Activated T-cell treated with anti-CD3 and anti-CD28 coated beads, Interleukin-2, amount 50 U/mL, for 4 hours (primary cell): ENCODE data around the gene ACP5. TPM values are rescaled to one million over a fixed set of nuclear protein-coding genes. Genes with fewer than 3 reads are reported as not detected.
"Not testable (repeated sequence)": the region's sequence is repeated elsewhere in the genome, so short reads cannot be mapped to it uniquely, and the experiment has no call there.

ENCODE experiments used
- ATAC-seq, 2 donors: fragments of 200-7000 bp; cut with Tn5 transposase; one replicate each; pipeline ENCODE4 v1.10.0; 2021
- DNase-seq: peaks from one replicate; pipeline ENCODE4 v3.0.0-alpha.2; 2020
- H3K27me3 Mint-ChIP-seq: one replicate; pipeline ENCODE4 v1.8.0; 2021; ENCODE audit warnings: low read depth, mixed read lengths
- H3K36me3 Mint-ChIP-seq: one replicate; pipeline ENCODE4 v1.8.0; 2022; ENCODE audit warnings: mixed read lengths; ENCODE audit not compliant: insufficient read depth
- H3K4me1 Mint-ChIP-seq: one replicate; pipeline ENCODE4 v1.8.0; 2021; ENCODE audit warnings: low read depth, mixed read lengths
- H3K4me3 Mint-ChIP-seq: one replicate; pipeline ENCODE4 v1.8.0; 2021; ENCODE audit warnings: mild to moderate bottlenecking, moderate library complexity, mixed read lengths
- H3K9me3 Mint-ChIP-seq: one replicate; pipeline ENCODE4 v1.8.0; 2021; ENCODE audit warnings: mixed read lengths
- total RNA-seq, 3 donors: library from RNA; stranded (reverse); gene quantifications; one replicate each; pipeline ENCODE4 v1.2.1, GENCODE V29; 2021

Gene ACP5
- 1 to 10 TPM; 2.4 to 2.9 (median 2.8) TPM for total RNA-seq

DNA sequence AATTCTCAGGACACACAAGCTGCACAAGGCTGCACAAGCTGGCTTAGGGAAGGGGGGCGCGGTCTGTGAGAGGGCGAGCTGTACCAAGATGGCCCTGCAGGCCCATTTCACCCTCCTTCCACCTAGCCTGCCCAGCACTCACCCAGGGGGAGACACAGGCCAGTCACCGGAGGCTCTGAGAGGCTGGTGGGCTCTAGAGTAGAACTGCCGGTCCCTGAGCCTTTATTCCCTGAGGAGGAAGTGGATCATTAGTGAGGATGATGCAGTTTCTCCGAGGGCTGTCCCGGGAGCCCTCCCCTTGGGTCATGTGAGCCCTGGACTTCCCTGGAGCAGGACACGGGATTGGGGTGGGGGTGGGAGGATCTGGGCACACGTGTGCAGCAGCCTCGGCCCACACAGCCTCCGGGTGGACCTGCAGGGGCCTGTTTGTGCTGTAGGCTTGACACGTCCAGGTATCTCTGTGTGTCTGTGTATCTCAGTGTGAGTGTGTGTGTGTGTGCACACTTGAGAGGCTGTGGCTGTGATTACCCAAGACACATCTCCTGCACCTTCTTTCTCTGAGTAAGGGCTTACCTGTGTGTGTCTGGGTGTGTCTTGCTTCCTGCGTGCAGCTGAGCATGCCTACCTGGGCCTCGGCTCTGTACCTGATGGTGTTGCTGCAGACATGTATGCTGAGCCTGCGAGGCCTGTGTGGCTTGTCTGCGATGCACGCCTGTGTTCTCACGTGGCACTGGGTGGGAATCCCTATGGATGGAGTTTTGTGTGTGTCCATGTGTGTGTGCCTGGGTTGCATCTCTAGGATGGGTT is at the start of gene ACP5:
TSS of gene ACP5 (minus strand) at position 195 of the 807 bp plus-strand sequence. CDS start 328 bp downstream, outside the sequence.
- no peak for ATAC-seq
- DNase-seq = no peak

DNA sequence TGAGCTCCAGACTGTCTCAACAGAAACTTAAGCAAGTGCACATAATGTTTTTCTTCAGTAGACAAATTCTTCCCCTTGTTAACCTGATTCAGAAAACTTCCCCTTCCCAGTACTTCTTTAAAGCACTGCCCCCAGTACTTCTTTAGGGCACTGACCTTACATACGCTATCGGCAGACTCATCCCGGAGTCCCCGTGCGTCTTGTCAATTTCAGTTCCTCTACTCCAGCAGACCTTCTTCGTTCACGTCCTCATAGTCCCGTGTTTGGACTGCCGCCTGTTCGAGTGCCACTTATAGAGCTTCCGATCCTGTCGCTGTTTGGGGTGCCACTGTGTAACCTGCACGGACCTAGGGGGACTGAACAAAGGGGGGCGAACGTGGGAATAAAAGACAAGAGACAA is 48.8 kb upstream of the ACP5 start:
- peaks cover 15% of the 10 kb centered on the region for H3K4me1 Mint-ChIP-seq
- peaks cover 16% of the 10 kb centered on the region for H3K27me3 Mint-ChIP-seq
- peaks cover 3% of the 10 kb centered on the region for H3K36me3 Mint-ChIP-seq

More for the DNA sequence above, at the start of gene ACP5:
- Mint-ChIP-seq H3K4me1 (peaks cover 29% of the 10 kb centered on the region), H3K9me3 (no peaks in the 10 kb centered on the region), H3K36me3 (peaks cover 1% of the 10 kb centered on the region), H3K27me3 (no peaks in the 10 kb centered on the region), H3K4me3 (peak within 1 kb of the TSS; percentile 69)

DNA sequence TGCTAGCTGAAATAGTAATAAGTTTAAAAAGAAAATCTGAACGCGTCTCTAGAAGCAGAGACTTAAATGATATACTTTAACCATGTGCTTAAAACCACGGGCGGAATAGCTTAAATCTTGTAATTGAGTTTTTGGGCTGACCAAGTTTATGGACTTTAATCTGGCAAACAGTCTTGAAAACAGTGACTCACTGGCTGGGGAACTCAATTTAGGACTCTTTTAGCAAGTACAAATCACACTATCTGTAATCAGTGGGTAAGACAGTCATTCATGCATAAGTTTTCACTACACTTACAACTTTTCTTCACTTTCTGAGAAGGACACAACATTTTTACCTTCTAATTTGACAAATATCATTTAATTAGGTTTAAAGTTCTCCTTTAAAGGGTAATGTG is 46.6 kb upstream of the ACP5 start:
- peaks cover 9% of the 10 kb centered on the region for H3K27me3 Mint-ChIP-seq
- peaks cover 14% of the 10 kb centered on the region for H3K36me3 Mint-ChIP-seq
- ATAC-seq (peak; percentile 52 to 56), DNase-seq (no peak)
- H3K9me3 Mint-ChIP-seq = no peaks in the 10 kb centered on the region
- peaks cover 15% of the 10 kb centered on the region for H3K4me1 Mint-ChIP-seq
- no peak overlapping the region for H3K4me3 Mint-ChIP-seq

More for the DNA sequence above, 48.8 kb upstream of the ACP5 start:
- ATAC-seq (no peak), DNase-seq (no peak)
- Mint-ChIP-seq H3K9me3 (no peaks in the 10 kb centered on the region), H3K4me3 (no peak overlapping the region)

DNA sequence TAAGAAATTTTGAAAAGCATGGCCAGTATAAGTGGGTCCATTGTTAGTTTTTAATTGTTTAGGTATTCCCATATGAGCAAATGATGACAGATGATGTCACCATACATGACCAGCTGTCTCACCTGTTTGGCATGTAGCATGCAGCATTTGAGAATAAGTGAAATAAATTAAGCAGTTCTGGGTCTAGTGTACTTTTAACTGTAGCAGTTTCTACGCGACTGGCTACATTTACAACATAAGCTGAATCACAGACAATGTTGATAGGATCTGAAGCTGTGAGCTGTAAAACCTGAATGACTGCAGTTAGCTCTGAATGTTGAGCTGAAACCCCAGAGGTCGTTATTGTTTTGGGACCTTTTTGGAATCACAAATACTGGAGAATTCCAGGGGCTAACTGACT is 45.0 kb upstream of the ACP5 start:
- Mint-ChIP-seq H3K36me3 (peaks cover 25% of the 10 kb centered on the region), H3K4me1 (peaks cover 15% of the 10 kb centered on the region), H3K9me3 (peaks cover 11% of the 10 kb centered on the region)
- H3K4me3 Mint-ChIP-seq, ATAC-seq, H3K27me3 Mint-ChIP-seq, DNase-seq: not testable (repeated sequence)

DNA sequence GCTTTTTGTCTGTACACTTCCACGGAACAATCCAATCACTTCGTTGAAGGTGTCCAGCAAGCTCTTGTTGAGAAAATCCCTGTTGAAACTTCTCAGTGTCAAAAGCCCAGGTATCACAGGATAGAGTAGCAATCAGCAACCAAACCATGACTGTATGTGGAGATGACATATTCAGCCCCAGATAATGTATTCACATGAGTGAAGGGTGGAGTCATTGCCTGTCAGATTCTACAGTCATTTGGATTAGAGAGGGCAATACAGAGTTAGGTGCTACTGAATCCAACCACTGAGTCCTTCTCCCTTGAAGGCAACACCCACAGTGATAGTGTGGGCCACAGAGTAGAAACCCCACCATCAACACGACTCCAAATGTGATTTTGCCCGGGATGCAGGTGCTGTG is 43.1 kb upstream of the ACP5 start:
- H3K27me3 Mint-ChIP-seq = peaks cover 4% of the 10 kb centered on the region
- peaks cover 15% of the 10 kb centered on the region for H3K4me1 Mint-ChIP-seq
- ATAC-seq (no peak), DNase-seq (no peak)
- H3K36me3 Mint-ChIP-seq = peaks cover 39% of the 10 kb centered on the region
- no peak overlapping the region for H3K4me3 Mint-ChIP-seq
- H3K9me3 Mint-ChIP-seq = peaks cover 19% of the 10 kb centered on the region

DNA sequence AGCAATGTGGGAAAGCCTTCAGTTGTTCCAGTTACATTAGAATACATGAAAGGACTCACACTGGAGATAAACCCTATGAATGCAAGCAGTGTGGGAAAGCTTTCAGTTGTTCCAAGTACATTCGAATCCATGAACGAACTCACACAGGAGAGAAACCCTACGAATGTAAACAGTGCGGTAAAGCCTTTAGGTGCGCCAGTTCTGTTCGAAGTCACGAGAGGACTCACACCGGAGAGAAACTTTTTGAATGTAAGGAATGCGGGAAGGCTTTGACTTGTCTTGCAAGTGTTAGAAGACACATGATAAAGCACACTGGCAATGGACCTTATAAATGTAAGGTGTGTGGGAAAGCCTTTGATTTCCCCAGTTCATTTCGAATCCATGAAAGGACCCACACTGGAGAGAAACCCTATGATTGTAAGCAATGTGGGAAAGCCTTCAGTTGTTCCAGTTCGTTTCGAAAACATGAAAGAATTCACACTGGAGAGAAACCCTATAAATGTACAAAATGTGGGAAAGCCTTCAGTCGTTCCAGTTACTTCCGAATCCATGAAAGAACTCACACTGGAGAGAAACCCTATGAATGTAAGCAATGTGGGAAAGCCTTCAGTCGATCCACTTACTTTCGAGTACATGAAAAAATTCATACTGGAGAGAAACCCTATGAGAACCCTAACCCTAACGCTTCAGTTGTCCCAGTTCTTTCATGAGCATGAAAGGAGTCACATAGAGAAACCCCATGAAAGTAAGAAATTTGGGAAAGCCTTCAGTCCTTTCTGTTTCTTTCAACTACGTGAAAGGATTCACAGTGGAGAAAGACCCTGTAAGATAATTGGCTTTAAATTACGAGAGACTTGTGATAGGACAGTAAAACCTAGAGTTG is 40.0 kb upstream of the ACP5 start:
- H3K9me3 Mint-ChIP-seq = peaks cover 19% of the 10 kb centered on the region
- DNase-seq = no peak
- H3K36me3 Mint-ChIP-seq = peaks cover 44% of the 10 kb centered on the region
- no peak overlapping the region for H3K4me3 Mint-ChIP-seq
- H3K27me3 Mint-ChIP-seq = no peaks in the 10 kb centered on the region
- peaks cover 5% of the 10 kb centered on the region for H3K4me1 Mint-ChIP-seq
- no peak for ATAC-seq

DNA sequence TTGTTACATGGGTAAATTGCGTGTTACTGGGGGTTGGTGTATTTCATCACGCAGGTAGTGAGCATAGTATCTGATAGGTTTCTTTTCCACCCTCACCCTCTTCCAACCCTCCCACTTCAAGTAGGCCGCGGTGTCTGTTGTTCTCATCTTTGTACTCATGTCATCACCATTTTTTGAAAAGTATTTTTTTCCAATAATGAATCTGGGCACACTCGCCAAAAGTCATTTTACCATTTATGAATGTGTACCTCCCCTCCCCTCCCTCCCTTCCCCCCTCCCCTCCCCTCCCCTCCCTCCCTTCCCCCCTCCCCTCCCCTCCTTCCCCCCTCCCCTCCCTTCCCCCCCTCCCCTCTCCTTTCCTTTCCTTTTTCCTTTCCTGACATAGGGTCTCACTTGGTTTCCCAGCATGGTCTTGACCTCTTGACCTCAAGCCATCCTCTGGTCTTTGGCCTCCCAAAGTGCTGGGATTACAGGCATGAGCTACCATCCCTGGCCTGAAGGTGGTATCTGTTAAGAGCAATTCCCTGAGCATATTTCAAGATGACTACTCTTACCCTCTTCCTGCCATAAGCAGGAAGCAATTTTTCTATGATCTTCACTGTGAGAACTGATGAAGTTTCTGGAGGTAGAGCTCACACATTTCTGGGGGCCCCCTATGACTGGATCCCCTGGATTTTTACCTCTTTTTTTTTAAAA is 35.5 kb upstream of the ACP5 start:
- DNase-seq (no peak), ATAC-seq (no peak)
- no peaks in the 10 kb centered on the region for H3K27me3 Mint-ChIP-seq
- peaks cover 12% of the 10 kb centered on the region for H3K9me3 Mint-ChIP-seq
- no peak overlapping the region for H3K4me3 Mint-ChIP-seq
- H3K36me3 Mint-ChIP-seq = peaks cover 29% of the 10 kb centered on the region
- H3K4me1 Mint-ChIP-seq = peaks cover 5% of the 10 kb centered on the region

DNA sequence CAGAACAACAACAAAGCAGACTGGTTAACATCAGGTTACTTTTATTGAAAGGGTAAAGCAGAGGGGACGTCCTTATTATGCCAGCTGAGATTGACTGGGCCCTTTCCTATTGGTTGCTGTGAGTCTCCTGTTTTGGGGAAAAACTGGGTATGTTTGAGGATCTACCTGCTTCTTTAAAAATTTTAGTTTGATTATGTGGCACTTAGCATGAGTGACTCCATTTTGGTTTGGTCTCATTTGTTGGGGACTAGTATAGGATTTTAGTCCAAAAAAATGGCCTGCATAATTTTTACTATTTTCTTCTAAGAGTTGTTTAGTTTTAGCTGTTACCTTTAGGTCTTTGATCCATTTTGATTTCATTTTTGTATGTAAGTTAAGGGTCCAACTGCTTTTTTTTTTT is 34.3 kb upstream of the ACP5 start:
- Mint-ChIP-seq H3K36me3 (peaks cover 23% of the 10 kb centered on the region), H3K4me3 (no peak overlapping the region), H3K4me1 (peaks cover 5% of the 10 kb centered on the region), H3K27me3 (no peaks in the 10 kb centered on the region), H3K9me3 (peaks cover 2% of the 10 kb centered on the region)
- DNase-seq (no peak), ATAC-seq (no peak)

DNA sequence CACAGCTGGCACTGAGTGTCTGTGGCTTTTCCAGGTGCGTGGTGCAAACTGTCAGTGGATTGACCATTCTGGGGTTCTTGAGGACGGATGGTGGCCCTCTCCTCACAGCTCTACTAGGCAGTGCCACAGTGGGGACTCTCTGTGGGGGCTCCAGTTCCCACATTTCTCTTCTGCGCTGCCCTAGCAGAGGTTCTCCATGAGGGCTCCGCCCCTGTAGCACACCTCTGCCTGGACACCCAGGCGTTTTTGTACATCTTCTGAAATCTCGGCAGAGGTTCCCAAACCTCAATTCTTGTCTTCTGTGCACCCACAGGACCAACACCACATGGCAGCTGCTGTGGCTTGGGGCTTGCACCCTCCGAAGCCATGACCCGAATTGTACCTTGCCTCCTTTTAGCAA is 29.0 kb upstream of the ACP5 start:
- Mint-ChIP-seq H3K36me3 (peaks cover 29% of the 10 kb centered on the region), H3K9me3 (peaks cover 4% of the 10 kb centered on the region), H3K27me3 (no peaks in the 10 kb centered on the region), H3K4me1 (peaks cover 5% of the 10 kb centered on the region), H3K4me3 (no peak overlapping the region)
- DNase-seq (no peak), ATAC-seq (no peak)

DNA sequence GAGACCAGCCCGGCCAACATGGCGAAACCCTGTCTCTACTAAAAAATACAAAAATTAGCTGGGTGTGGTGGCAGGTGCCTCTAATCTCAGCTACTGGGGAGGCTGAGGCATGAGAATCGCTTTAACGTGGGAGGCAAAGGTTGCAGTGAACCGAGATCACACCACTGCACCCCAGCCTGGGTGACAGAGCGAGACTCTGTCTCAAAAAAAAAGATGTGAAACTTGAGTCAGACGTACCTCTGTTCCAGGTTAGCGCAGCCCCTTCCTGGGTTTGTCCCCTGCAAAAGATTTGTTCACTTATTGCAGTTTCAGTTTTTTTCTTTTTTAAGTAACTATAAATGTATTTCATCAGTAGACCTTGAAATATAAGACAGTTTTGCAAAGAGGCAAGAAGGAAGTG is 22.3 kb upstream of the ACP5 start:
- H3K36me3 Mint-ChIP-seq = peaks cover 10% of the 10 kb centered on the region
- not testable (repeated sequence) for H3K27me3 Mint-ChIP-seq, H3K9me3 Mint-ChIP-seq, ATAC-seq, H3K4me3 Mint-ChIP-seq, DNase-seq
- H3K4me1 Mint-ChIP-seq = peaks cover 28% of the 10 kb centered on the region

DNA sequence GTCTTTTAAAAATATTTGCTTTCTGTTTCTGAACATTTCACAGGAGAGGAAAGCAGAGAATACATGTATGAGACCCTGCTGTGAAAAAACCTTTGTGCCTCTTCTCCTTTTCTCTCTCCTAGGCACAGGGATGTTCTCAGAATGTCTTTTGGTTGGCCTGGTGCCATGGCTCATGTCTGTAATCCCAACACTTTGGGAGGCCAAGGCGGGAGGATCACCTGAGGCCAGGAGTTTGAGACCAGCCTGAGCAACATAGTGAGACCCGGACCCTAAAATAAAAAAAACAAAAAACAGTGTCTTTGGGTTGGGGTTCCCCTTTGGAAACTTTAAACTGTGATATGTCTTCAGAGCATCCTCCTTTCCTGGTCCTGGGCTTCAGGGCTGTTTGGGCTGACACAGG is 21.3 kb upstream of the ACP5 start:
- H3K27me3 Mint-ChIP-seq = no peaks in the 10 kb centered on the region
- H3K9me3 Mint-ChIP-seq = no peaks in the 10 kb centered on the region
- H3K4me1 Mint-ChIP-seq = peaks cover 28% of the 10 kb centered on the region
- DNase-seq (no peak), ATAC-seq (no peak)
- peaks cover 5% of the 10 kb centered on the region for H3K36me3 Mint-ChIP-seq
- peak overlapping the region; percentile 73 for H3K4me3 Mint-ChIP-seq

DNA sequence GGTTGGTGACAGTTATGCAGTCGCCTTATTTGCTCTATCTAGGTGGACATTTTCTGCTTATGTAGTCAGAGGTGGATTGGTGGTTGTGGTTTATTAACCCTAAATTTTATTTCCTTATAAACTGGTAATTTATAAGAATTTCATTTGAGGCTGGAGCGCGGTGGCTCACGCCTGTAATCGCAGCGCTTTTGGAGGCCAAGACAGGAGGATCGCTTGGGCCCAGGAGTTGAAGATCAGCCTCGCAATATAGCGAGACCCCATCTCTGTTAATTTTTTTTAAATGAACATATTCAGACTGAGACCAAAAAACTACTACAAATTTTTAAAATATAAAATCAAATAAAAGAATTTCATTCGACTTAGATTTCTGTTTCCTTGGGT is 20.6 kb upstream of the ACP5 start:
- Mint-ChIP-seq H3K27me3 (no peaks in the 10 kb centered on the region), H3K4me1 (peaks cover 28% of the 10 kb centered on the region), H3K4me3 (peak overlapping the region; percentile 89), H3K9me3 (no peaks in the 10 kb centered on the region), H3K36me3 (peaks cover 5% of the 10 kb centered on the region)
- ATAC-seq (no peak), DNase-seq (no peak)

DNA sequence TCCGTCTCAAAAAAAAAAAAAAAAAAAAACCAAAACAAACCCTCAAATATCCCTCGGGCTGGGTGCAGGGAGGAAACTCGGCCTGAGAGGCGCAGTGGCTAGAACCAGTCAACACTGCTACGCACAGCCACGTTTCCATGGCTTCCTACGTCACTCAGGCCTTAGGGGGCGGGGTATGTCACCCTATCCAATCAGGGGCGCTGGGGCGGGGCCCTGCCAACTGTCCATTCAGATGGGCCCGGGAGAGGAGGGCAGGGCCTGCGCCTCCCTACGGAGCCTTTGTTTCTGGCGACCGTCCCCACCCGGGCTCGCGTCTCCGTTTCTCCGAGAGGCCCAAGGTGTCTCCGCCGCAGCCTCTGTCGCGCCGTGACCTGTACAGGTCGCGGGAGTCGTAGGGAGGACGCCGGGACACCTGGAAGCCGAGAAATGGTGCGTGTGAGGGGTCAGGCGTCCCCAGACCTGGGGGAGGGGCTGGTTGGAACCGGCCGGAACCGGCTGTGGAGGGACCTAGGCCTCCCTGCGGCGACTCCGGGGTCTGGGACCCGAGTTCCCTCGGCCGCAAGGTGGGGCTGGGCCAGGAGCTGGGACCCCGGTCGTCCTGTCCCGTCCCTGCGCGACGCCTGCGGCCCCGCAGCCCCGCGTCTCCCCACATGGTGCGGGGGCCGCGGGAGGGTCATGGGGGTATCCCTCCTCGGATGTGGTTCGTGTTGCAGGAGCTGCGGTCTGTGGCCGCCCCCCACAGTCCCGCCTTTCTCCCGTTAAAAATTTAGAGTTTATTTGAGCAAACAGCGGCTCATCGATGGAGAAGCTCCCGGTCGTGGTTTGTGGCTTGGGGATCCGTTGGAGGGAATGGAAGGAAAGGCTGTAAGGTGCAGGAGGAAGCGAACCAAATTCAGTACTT is 20.0 kb upstream of the ACP5 start, which contains the start of gene ZNF627:
TSS of gene ZNF627 (plus strand) at position 282 of the 901 bp plus-strand sequence. CDS start at position 427, 145 bp downstream.
- Mint-ChIP-seq H3K4me1 (peaks cover 26% of the 10 kb centered on the region), H3K27me3 (no peaks in the 10 kb centered on the region), H3K9me3 (no peaks in the 10 kb centered on the region), H3K4me3 (peak within 1 kb of the TSS; percentile 89), H3K36me3 (peaks cover under 1% of the 10 kb centered on the region)
- ATAC-seq (peak; percentile 100), DNase-seq (peak; percentile 95)
